HepG2 (cell line): ENCODE measurements around the gene PDE4DIP.
"Not testable (repeated sequence)": the region's sequence is repeated elsewhere in the genome, so short reads cannot be mapped to it uniquely, and the experiment has no call there.

Experiments used
- ARID5B ChIP-seq: IDR thresholded peaks from 2 replicates; pipeline ENCODE4 v1.4.0; 2020; ENCODE audit warnings: mild to moderate bottlenecking, missing genetic modification reagents
- BCL6 ChIP-seq: IDR thresholded peaks from 2 replicates; pipeline ENCODE4 v1.6.1; 2016; ENCODE audit warnings: missing genetic modification reagents, missing compliant biosample characterization
- NR2C2 ChIP-seq: sonication (generic); formaldehyde crosslinking; IDR thresholded peaks from 2 replicates; pipeline ENCODE4 v1.4.0; 2020; ENCODE audit warnings: missing genetic modification reagents, mild to moderate bottlenecking, moderate library complexity, borderline replicate concordance
- ZKSCAN8 ChIP-seq: IDR thresholded peaks from 2 replicates; pipeline ENCODE4 v1.6.1; 2016; ENCODE audit warnings: borderline replicate concordance, missing genetic modification reagents, missing compliant biosample characterization
- ZNF121 ChIP-seq: sonication (generic); formaldehyde crosslinking; IDR thresholded peaks from 2 replicates; pipeline ENCODE4 v1.5.0; 2020; ENCODE audit warnings: mild to moderate bottlenecking, missing genetic modification reagents
- ZSCAN30 ChIP-seq: sonication (generic); formaldehyde crosslinking; IDR thresholded peaks from 2 replicates; pipeline ENCODE4 v1.5.0; 2020; ENCODE audit warnings: mild to moderate bottlenecking, missing genetic modification reagents
- TF ChIP-seq, protein P1 (sequence below): sonication (generic); formaldehyde crosslinking; IDR thresholded peaks from 2 replicates; pipeline ENCODE4 v1.5.1; 2020; ENCODE audit warnings: missing genetic modification reagents, mild to moderate bottlenecking, borderline replicate concordance
- TF ChIP-seq, protein P2 (sequence below): IDR thresholded peaks from 2 replicates; pipeline ENCODE4 v1.6.1; 2016; ENCODE audit warnings: low read depth

- TF ChIP-seq, protein P1, sequence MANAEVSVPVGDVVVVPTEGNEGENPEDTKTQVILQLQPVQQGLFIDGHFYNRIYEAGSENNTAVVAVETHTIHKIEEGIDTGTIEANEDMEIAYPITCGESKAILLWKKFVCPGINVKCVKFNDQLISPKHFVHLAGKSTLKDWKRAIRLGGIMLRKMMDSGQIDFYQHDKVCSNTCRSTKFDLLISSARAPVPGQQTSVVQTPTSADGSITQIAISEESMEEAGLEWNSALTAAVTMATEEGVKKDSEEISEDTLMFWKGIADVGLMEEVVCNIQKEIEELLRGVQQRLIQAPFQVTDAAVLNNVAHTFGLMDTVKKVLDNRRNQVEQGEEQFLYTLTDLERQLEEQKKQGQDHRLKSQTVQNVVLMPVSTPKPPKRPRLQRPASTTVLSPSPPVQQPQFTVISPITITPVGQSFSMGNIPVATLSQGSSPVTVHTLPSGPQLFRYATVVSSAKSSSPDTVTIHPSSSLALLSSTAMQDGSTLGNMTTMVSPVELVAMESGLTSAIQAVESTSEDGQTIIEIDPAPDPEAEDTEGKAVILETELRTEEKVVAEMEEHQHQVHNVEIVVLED: not testable (repeated sequence)
- TF ChIP-seq, protein P2, sequence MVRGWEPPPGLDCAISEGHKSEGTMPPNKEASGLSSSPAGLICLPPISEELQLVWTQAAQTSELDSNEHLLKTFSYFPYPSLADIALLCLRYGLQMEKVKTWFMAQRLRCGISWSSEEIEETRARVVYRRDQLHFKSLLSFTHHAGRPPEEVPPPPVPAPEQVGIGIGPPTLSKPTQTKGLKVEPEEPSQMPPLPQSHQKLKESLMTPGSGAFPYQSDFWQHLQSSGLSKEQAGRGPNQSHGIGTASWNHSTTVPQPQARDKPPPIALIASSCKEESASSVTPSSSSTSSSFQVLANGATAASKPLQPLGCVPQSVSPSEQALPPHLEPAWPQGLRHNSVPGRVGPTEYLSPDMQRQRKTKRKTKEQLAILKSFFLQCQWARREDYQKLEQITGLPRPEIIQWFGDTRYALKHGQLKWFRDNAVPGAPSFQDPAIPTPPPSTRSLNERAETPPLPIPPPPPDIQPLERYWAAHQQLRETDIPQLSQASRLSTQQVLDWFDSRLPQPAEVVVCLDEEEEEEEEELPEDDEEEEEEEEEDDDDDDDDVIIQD (CRISPR knock-in tag): not testable (repeated sequence)
- TF ChIP-seq ARID5B; BCL6; ZKSCAN8 (CRISPR knock-in tag); ZNF121 (CRISPR knock-in tag); NR2C2 (CRISPR knock-in tag); ZSCAN30: not testable (repeated sequence)
Observed at GRCh38 chr1:149033916-149034315, 189.7 kb downstream of the PDE4DIP start.
